Endometrial microvascular endothelial cells (primary cell): ENCODE measurements around the gene DPP8. TPM values are rescaled to one million over a fixed set of nuclear protein-coding genes. Genes with fewer than 3 reads are reported as not detected.
"Not testable (repeated sequence)": the region's sequence is repeated elsewhere in the genome, so short reads cannot be mapped to it uniquely, and the experiment has no call there.

ENCODE experiments used
- in situ Hi-C: cut with HindIII; loops from 2 replicates; pipeline ENCODE4 v1.10.0; 2017; ENCODE audit warnings: low sequenced_read_pairs, low pct_unique_long_range_greater_than_20kb; ENCODE audit errors: inconsistent ontology term
- total RNA-seq: library from RNA; depleted of rRNA; stranded (reverse); fragments of >200 nt; gene quantifications from one replicate; pipeline ENCODE4 v1.2.3, GENCODE V29; 2015; ENCODE audit errors: inconsistent ontology term

The DPP8 gene
- total RNA-seq, 1 donor from 2014 or later: 25.6 TPM

GRCh38 chr15:65529762-65530317 lies 12.4 kb upstream of the DPP8 start:
- in situ Hi-C loops: no loop called here

GRCh38 chr15:65528461-65529060 lies 11.1 kb upstream of the DPP8 start:
- in situ Hi-C loops: no loop called here

- in situ Hi-C loops: no loop called here
Observed at GRCh38 chr15:65525622-65526021, 8.1 kb upstream of the DPP8 start.

GRCh38 chr15:65524226-65524625 lies 6.7 kb upstream of the DPP8 start:
- in situ Hi-C loops: no loop called here

GRCh38 chr15:65521350-65521749 lies 3.9 kb upstream of the DPP8 start:
- in situ Hi-C loops: no loop called here

- in situ Hi-C loops: no loop called here
Observed at GRCh38 chr15:65518633-65519285, 1.3 kb upstream of the DPP8 start.

- in situ Hi-C loops: no loop called here
Observed at GRCh38 chr15:65517866-65518207, 348 bp upstream of the DPP8 start.

GRCh38 chr15:65512807-65513416 lies 4.6 kb downstream of the DPP8 start:
- in situ Hi-C loops: no loop called here

- in situ Hi-C loops: no loop called here
Observed at GRCh38 chr15:65512189-65512588, 5.3 kb downstream of the DPP8 start.

GRCh38 chr15:65509321-65509720 lies 8.2 kb downstream of the DPP8 start:
- in situ Hi-C loops: no loop called here

- in situ Hi-C loops: no loop called here
Observed at GRCh38 chr15:65494076-65494475, 23.4 kb downstream of the DPP8 start.

- in situ Hi-C loops: no loop called here
Observed at GRCh38 chr15:65484876-65485275, 32.6 kb downstream of the DPP8 start.

- in situ Hi-C loops: no loop called here
Observed at GRCh38 chr15:65476903-65477302, 40.6 kb downstream of the DPP8 start.

- in situ Hi-C loops: no loop called here
Observed at GRCh38 chr15:65470866-65471265, 46.6 kb downstream of the DPP8 start.

- in situ Hi-C loops: no loop called here
Observed at GRCh38 chr15:65468229-65468909, 49.1 kb downstream of the DPP8 start.

GRCh38 chr15:65466901-65467300 lies 50.6 kb downstream of the DPP8 start:
- in situ Hi-C loops: no loop called here

GRCh38 chr15:65463096-65463495 lies 54.4 kb downstream of the DPP8 start:
- in situ Hi-C loops: not testable (repeated sequence)

GRCh38 chr15:65460741-65461347 lies 56.6 kb downstream of the DPP8 start:
- in situ Hi-C loops: no loop called here

- in situ Hi-C loops: not testable (repeated sequence)
Observed at GRCh38 chr15:65455256-65455655, 62.2 kb downstream of the DPP8 start.
